T-helper 9 cell (primary cell): ENCODE data around the gene CHCHD6.

Experiments
- DNase-seq: peaks from one replicate; pipeline ENCODE4 v3.0.0-alpha.2; 2020

Gene CHCHD6

GRCh38 chr3:126926684-126927400 lies 222.8 kb downstream of the CHCHD6 start:
- DNase-seq, result no peak

GRCh38 chr3:126927401-126927750 lies 223.3 kb downstream of the CHCHD6 start:
- DNase-seq, result no peak

DNA sequence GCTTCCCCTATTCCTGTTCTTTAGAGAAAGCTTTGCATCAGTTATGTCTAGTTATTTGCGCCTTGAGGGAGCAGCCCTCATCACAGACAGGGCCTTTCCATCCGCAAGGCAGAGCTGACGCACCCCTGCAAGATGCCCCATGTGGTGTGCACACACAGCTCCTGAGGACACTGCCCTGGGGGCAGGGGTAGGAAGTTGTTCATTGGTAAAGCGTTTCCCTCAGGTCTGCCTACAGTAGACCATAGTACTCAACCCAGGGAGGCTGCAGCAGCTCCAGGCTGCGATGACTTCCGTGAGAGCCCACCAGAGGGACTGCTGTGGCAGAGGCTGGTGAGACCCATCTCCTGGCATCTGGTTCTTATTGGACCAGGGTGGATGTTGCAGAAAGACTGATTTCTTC lies 223.8 kb downstream of the CHCHD6 start:
- no peak for DNase-seq

GRCh38 chr3:126928921-126929474 lies 225.0 kb downstream of the CHCHD6 start:
- DNase-seq, result no peak

- DNase-seq, result no peak
Measured at GRCh38 chr3:126930936-126931600, 227.0 kb downstream of the CHCHD6 start.

GRCh38 chr3:126931806-126932187 lies 227.8 kb downstream of the CHCHD6 start:
- DNase-seq, result no peak

DNA sequence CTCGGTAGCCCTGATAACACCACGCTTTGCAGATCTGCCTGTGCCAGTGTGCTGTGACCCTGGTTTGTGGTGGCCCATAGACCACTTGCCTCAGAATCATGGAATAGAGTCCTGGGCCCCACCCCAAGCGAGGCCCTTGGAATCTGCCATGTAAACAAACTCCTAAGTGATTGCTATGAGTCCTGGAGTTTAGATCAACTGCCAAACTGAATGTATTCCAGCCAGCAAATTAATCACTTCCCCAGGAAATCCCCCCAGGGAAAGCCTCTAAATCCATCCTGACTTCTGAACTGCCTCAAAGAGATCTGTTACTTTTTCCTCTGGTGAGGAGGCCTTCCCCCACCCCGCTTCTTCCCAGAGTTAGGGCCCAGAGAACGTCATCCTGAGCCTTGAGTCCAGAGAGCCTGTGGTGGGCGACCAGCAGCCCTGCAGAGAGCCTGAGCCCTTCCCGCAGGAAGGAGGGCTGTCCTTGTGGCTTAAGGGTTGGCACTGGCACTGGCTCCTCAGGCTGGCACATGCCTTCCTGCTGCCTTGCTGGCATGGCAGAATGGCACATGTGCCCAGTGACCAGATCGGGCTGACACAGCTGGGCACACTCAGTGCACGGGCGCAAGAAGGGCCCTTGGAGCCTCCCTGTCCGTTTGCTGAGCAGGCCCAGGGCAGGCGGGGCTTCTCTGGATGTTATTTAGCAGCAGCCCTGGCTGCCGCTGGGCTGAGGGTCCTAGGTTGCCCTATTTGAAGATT lies 228.3 kb downstream of the CHCHD6 start:
- no peak for DNase-seq

DNA sequence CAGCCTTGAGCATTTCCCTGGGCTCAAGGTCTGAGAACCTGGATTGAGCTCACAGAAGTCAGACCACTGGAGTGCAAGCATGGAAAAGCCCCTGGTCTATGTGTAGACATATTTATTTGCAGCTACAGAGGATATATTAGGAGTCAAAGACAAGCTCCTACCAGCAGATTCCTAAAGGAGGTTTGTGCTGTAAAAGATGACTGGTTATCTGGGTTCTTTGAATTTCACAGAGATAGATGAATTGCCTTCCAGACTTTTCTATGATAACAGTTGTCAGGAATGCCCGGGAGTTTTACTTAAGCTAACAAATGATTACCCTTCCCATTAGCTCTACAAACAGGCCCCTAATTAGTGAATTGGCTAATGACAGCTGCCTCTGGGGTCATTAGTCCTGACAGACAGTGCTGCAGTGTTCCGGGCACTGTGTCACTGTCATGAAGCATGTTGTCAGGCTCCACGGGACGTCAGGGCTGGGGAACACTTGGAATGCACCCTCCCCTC lies 230.0 kb downstream of the CHCHD6 start:
- no peak for DNase-seq

DNA sequence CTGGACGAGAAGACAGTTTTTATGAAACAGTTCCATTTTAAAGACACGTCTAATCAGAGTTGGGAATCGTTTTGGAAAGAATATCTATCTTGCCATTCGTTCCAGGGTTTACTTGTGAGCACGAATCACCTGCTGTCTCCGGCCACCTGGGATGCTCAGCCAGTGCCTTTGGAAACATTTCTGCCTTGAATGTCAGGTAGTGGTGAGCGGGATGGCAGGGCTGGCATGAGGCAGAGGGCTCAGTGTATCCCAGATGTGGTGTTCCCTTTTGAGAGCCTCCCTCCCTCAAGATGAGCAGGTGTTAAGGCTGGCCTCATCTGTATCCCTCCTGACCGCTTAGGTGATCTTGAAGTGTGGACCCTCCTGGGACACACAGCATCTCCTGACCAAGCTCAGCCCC lies 231.0 kb downstream of the CHCHD6 start:
- no peak for DNase-seq

DNA sequence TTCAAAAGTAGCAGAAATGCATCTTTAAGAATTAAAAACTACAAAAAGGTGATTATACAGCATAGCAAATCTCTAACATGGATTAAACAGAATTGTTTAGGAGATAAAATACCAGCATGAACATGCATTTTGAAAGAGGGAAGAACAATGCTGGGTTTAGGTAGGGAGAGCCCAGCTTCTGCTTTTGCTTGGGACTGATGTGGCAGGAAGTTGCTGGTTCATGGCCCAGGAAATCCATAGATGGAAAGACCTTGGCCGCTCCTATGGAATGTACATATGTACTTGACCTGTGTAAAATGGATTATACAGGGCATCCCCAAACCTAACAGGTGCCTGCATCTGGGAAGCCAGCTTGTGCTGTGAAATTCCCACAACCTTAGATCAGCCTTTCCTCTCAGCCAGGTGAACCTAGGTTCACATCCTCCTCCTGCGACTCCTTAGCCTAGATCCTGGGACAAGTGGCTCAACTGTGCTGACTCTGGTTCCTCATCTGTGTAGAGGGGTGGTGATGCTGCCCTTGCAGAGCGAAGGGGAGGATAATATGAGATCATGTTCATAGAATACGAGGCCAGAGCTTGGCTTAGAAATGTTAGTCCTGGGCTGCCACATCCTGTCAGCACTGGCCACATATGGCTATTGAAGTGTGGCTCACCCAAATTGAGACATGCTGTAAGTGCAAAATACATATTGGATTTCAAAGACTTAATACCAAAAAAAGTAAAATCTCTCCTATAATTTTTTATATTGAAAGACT lies 231.9 kb downstream of the CHCHD6 start:
- no peak for DNase-seq

GRCh38 chr3:126936853-126937425 lies 232.9 kb downstream of the CHCHD6 start:
- no peak for DNase-seq

DNA sequence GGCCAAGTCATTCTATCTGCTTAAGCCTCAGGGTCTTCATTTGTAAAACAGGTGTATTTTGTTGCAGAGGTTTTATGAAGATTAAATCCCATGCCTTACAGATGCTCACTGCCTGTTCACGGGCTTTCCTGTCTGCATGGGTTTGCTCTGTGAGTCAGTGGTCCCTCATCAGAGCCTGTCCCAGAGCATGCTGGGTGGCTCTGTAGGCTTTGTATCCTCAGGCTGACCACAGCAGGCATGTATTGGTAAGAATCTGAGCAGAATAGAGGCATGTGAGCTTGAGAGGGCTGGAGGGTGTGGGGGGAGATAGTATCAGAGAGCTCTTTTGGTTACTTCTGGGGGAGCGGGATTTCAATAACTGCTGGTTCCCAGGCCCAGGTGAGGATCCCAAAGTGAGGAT lies 233.5 kb downstream of the CHCHD6 start:
- no peak for DNase-seq

DNA sequence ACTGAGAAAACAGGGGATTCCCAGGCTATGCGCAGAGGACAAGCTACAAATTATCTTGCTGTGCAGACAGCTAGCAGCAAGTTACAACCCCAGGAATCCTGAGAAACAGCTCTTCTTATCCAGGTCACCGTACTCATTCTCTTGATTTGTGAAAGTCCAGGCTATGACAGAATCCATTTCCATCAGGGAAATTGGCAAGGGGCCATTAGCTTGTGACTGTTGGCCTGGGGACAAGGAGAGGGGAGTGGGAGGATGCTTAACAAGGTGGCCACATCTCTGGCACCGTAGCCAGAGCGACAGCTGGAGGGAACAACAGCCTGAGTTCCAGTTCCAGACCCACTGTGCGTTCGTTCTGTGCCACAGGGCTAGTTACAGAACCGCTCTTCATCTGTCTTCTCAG lies 233.9 kb downstream of the CHCHD6 start:
- DNase-seq, result no peak

- DNase-seq, result no peak
Measured at GRCh38 chr3:126938520-126939337, 234.7 kb downstream of the CHCHD6 start.

GRCh38 chr3:126939338-126939718 lies 235.3 kb downstream of the CHCHD6 start:
- DNase-seq, result no peak

GRCh38 chr3:126939733-126940132 lies 235.7 kb downstream of the CHCHD6 start:
- no peak for DNase-seq

- no peak for DNase-seq
Measured at GRCh38 chr3:126941721-126942270, 237.8 kb downstream of the CHCHD6 start.

GRCh38 chr3:126944089-126944965 lies 240.3 kb downstream of the CHCHD6 start:
- DNase-seq, result no peak

GRCh38 chr3:126945171-126945721 lies 241.2 kb downstream of the CHCHD6 start:
- DNase-seq, result no peak

DNA sequence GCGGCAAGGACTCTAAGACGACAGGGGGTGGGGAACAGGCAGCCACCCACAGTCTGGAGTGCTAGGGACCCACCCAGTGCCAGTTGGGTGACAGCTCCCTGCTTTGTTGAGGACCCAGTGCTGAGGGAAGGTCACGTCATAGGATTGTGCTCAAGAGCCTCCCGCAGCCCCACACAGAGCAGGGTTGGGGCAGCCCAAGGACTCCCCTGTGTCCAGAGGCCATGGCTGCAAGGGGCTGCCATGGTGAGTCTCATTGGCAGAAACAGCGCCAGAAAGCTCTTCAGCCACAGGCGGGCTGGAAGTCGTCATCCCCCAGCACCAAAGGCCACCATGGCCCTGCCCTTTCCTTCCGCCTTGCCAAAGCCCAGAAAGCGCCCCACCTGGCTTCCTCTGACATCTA lies 241.9 kb downstream of the CHCHD6 start:
- DNase-seq, result no peak
